Stimulated activated naive CD8-positive, alpha-beta T cell treated with anti-CD3 and anti-CD28 coated beads, Interleukin-15, amount 100 ng/mL, for 72 hours (primary cell): ENCODE measurements around the gene CEP170B.
A peak's percentile ranks its signal among the peaks of the same experiment; 100 is the strongest.

Experiments used
- ATAC-seq: fragments of 150-1000 bp; cut with Tn5 transposase; 2 replicates; pipeline ENCODE4 v1.10.0; 2021; ENCODE audit warnings: mild to moderate bottlenecking, moderate library complexity
- DNase-seq, 2 donors: peaks; one replicate each; pipeline ENCODE4 v3.0.0; 2021 to 2022
- H3K27ac Mint-ChIP-seq, 2 donors: one replicate each; pipeline ENCODE4 v1.8.0; 2022; ENCODE audit warnings: mild to moderate bottlenecking in 2 of 2, mixed read lengths in 2 of 2, moderate library complexity in 2 of 2
- H3K27me3 Mint-ChIP-seq: one replicate; pipeline ENCODE4 v1.8.0; 2022; ENCODE audit warnings: mixed read lengths
- H3K4me1 Mint-ChIP-seq: one replicate; pipeline ENCODE4 v1.8.0; 2022; ENCODE audit warnings: mild to moderate bottlenecking, mixed read lengths
- H3K4me3 Mint-ChIP-seq, 2 donors: one replicate each; pipeline ENCODE4 v1.8.0; 2022; ENCODE audit warnings: mild to moderate bottlenecking in 2 of 2, mixed read lengths in 2 of 2, moderate library complexity in 1 of 2
- H3K9me3 Mint-ChIP-seq, 2 donors: one replicate each; pipeline ENCODE4 v1.8.0; 2022; ENCODE audit warnings: mixed read lengths in 2 of 2

The CEP170B gene

DNA sequence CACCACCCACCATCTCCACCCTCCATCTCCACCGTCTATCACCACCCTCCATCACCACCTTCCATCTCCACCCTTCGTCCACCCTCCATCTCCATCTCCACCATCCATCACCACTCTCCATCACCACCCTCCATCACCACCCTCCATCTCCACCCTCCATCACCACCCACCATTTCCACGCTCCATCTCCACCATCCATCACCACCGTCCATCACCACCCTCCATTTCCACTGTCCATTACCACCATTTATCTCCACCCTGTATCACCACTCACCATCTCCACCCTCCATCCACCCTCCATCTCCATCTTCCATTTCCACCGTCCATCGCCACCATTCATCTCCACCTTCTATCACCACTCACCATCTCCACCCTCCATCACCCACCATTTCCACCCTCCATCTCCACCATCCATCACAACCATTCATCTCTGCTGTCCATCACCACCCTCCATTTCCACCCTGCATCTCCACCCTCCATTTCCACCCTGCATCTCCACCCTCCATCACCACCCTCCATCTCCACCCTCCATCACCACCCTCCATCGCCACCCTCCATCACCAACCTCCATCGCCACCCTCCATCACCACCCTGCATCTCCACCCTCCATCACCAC lies 6.1 kb upstream of the CEP170B start:
- no peak overlapping the region for H3K4me3 Mint-ChIP-seq
- H3K27ac Mint-ChIP-seq = no peak overlapping the region
- no peaks in the 10 kb centered on the region for H3K4me1 Mint-ChIP-seq
- peaks cover 13% of the 10 kb centered on the region for H3K27me3 Mint-ChIP-seq
- no peak for DNase-seq
- H3K9me3 Mint-ChIP-seq = no peaks in the 10 kb centered on the region
- no peak for ATAC-seq

DNA sequence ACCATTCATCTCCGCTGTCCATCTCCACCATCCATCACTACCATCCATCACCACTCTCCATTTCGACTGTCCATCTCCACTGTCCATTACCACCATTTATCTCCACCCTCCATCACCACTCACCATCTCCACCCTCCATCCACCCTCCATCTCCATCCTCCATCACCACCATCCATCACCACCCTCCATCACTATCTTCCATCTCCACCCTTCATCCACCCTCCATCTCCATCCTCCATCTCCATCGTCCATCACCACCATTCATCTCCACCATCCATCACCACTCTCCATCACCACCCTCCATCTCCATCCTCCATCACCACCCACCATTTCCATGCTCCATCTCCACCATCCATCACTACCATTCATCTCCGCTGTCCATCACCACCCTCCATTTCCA lies 5.2 kb upstream of the CEP170B start:
- Mint-ChIP-seq H3K27me3 (peaks cover 19% of the 10 kb centered on the region), H3K9me3 (no peaks in the 10 kb centered on the region), H3K4me1 (peaks cover 6% of the 10 kb centered on the region), H3K27ac (no peak overlapping the region), H3K4me3 (no peak overlapping the region)
- ATAC-seq = no peak
- DNase-seq = no peak

GRCh38 chr14:104860414-104860813 lies 4.7 kb upstream of the CEP170B start:
- ATAC-seq (no peak), DNase-seq (no peak)
- no peak overlapping the region for H3K27ac Mint-ChIP-seq
- H3K27me3 Mint-ChIP-seq = peaks cover 19% of the 10 kb centered on the region
- no peak overlapping the region for H3K4me3 Mint-ChIP-seq
- peaks cover 6% of the 10 kb centered on the region for H3K4me1 Mint-ChIP-seq
- H3K9me3 Mint-ChIP-seq = no peaks in the 10 kb centered on the region

GRCh38 chr14:104863131-104863862 lies 1.8 kb upstream of the CEP170B start:
- Mint-ChIP-seq H3K27ac (no peak overlapping the region), H3K4me3 (no peak overlapping the region), H3K27me3 (peaks cover 41% of the 10 kb centered on the region), H3K4me1 (peaks cover 18% of the 10 kb centered on the region), H3K9me3 (no peaks in the 10 kb centered on the region)
- DNase-seq (no peak), ATAC-seq (no peak)

DNA sequence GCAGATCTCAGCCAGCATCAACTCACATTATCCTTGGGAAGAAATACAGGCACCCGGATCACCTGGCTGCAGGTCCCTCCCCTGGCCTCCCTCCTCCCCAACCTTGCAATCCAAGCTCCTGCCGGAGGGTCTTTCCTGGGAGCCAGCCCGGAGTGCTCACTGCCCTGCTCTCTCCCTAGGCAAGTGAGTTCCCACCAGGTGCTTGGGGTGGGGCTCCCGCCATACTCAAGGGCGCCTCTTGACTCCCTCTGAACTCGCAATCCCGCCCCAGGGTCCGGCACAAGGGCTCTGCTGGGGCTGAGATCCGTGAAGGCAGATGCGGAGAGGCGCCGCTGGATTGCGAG lies 1.2 kb upstream of the CEP170B start:
- no peak for DNase-seq
- Mint-ChIP-seq H3K4me1 (peaks cover 18% of the 10 kb centered on the region), H3K9me3 (no peaks in the 10 kb centered on the region), H3K27me3 (peaks cover 41% of the 10 kb centered on the region), H3K4me3 (peak overlapping the region; percentile 48 to 62), H3K27ac (no peak overlapping the region)
- no peak for ATAC-seq

DNA sequence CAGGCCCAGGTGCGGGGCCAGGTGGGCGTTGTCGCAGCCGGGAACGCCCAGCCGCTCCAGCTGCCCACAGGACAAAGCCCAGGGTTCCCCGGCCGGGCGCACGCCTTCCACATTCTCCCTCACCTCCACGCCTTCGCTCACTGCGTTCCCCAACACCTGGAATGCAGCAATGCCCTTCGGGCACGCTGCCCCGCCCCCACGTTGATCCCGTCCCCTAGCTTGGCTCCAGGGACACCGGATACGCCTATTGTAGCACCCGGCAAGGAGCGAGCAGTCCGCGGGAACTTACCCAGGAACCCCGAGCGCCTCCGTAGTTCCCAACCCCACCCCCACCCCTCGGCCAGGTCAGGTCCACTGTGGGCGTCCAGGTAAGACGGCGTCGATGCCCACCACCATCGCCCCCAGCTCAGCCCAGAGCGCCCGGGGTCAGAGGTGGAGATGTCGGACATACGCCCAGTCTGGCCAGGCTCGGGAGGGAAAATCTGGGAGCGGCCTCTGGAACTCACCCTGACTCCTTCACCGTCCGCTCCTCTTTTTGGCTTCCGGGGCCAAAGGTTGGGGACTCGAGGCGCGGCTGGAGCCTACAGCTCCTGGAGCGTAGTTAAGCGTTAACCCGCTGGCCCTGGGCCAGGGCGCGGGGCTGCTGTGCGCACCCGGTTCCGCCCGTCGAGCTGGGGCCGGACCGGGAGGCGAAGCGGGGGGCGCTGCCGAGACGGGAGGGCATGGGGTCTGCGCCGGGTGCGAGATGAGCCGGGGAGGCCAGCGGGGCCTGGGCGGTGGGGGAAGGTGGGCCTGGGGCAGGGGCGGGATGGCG lies 594 bp upstream of the CEP170B start:
- ATAC-seq (peak; percentile 34), DNase-seq (no peak)
- Mint-ChIP-seq H3K9me3 (no peaks in the 10 kb centered on the region), H3K4me1 (peaks cover 18% of the 10 kb centered on the region), H3K27me3 (peaks cover 41% of the 10 kb centered on the region), H3K4me3 (peak overlapping the region; percentile 48 to 62), H3K27ac (no peak overlapping the region)

GRCh38 chr14:104865631-104866441 lies 768 bp downstream of the CEP170B start:
- H3K27me3 Mint-ChIP-seq = peaks cover 48% of the 10 kb centered on the region
- DNase-seq (peak in 1 of 2 donors; percentile 34), ATAC-seq (peak; percentile 62)
- peaks cover 18% of the 10 kb centered on the region for H3K4me1 Mint-ChIP-seq
- peak overlapping the region; percentile 77 to 78 for H3K4me3 Mint-ChIP-seq
- H3K9me3 Mint-ChIP-seq = no peaks in the 10 kb centered on the region
- peak overlapping the region; percentile 26 to 28 for H3K27ac Mint-ChIP-seq

DNA sequence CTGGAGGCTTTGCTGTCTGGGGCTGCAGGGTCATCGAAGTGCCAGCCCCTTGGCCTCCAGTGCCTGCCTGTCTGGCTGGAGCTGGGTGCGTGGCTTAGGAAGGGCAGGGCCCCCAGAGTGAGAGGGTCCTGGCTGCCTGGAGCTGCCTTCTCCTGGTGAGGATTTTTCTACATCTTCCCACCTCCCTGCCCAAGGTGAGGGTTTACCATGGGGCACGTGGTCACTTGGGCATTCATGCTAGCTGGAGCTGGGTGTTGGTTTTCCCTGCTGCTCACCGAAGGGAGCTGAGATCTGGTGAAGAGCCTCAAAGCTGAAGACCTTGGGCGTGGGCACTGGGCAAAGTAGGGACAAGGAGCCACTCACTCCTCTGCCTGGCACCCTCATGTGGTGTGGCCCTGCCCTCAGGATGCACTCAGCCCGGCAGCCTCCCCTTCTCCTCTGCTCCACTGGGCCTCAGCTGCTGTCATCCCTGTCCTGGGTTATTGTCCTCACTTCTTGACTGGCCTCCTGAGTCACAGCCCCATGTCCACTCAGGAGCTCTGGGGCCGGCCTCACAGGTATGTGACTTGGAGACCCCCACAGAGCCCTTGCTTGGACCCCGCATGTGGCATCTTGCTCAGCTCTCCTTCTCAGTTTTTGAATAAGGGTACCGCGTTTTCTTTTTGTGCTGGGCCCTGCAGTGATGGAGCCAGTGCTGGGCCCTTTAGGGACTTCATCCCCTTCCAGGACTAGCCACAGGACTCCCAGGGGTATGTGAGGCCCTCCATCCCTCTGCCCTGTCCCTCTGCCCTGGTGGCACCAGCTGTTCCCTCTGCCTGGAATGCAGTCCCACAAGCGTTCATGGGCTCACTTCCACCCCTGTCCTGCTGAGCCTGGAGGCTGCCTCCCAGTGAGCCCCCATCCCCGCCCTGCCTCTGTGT lies 1.6 kb downstream of the CEP170B start:
- DNase-seq (no peak), ATAC-seq (no peak)
- H3K4me3 Mint-ChIP-seq = peak overlapping the region; percentile 77 to 78
- H3K9me3 Mint-ChIP-seq = no peaks in the 10 kb centered on the region
- H3K4me1 Mint-ChIP-seq = peaks cover 18% of the 10 kb centered on the region
- no peak overlapping the region for H3K27ac Mint-ChIP-seq
- peaks cover 48% of the 10 kb centered on the region for H3K27me3 Mint-ChIP-seq

DNA sequence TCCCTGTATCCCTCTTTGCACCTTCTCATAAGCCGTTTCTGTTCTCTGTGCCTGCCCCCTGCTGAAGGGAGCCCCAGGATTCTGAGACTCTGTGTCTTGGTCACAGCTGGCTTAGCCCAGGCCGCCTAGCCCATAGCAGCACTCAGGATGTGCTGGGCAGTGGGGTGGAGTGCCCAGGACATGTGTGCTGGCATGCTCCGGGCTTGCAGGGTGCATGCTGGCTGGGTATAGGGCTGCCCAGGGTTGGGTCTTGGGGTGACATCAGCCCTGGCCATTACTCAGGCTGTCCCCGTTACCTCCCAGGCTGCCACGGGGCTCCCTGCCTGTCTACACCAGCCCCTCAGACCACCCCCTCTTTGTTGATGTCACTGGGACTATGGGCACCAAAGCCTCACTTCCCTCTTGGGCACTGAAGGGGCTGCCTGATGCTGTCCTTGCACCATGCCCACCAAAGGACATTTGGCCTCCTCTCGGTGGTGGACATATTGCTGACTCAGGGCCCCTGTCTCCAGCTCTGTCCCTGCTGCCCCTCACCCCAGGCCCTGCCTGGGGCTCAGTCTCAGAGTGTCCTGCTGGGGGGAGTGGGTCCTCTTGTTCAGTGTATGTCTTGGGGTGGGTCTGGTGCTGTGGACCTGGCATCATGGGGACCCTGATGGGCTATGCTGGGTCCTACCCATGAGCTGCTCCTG lies 2.4 kb downstream of the CEP170B start:
- Mint-ChIP-seq H3K4me3 (peak overlapping the region in 1 of 2 donors; percentile 10), H3K27ac (no peak overlapping the region), H3K4me1 (peaks cover 23% of the 10 kb centered on the region), H3K27me3 (peaks cover 52% of the 10 kb centered on the region), H3K9me3 (no peaks in the 10 kb centered on the region)
- ATAC-seq = no peak
- no peak for DNase-seq

- Mint-ChIP-seq H3K27ac (no peak overlapping the region), H3K4me3 (no peak overlapping the region), H3K27me3 (peaks cover 54% of the 10 kb centered on the region), H3K9me3 (no peaks in the 10 kb centered on the region), H3K4me1 (peaks cover 30% of the 10 kb centered on the region)
- no peak for ATAC-seq
- no peak for DNase-seq
Observed at GRCh38 chr14:104868060-104868740, 3.1 kb downstream of the CEP170B start.

DNA sequence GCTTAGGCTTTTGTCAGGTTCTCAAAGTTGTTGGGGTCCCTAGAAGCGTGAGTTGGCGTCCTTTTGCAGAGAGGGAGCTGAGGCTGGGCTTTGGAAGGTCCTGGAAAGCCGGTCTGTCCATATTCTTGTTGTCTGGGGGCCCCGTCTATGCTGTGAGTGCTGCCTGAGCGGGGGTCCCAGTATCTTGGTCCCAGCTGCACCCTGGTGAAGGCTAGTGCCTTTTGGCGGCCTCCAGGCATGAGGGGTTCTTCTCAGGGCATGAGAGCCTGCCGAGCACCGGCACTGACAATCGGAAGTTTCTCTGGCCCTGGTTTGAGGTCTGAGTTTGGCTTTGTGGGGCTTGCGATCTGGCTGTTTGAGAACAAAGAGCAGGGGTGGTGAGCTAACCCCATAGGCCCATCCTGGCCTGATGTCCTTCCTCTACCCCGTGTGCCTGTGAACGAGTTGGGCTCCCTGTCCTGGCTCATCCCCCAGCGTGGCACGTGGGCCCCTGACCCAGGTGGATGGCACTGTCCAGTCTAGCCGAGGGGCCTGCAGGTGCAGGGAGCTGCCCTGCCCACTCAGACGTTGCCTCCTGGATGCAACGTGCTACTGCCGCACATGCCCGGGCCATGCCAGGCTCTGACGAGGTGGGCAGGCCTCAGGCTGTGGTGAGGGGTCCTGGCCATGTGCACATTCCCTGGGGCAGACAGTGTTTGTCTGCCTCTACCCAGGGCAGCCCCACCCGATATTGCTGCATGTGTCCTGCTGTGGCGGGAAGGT lies 3.9 kb downstream of the CEP170B start:
- H3K4me3 Mint-ChIP-seq = no peak overlapping the region
- no peaks in the 10 kb centered on the region for H3K9me3 Mint-ChIP-seq
- H3K4me1 Mint-ChIP-seq = peaks cover 32% of the 10 kb centered on the region
- ATAC-seq = no peak
- H3K27ac Mint-ChIP-seq = no peak overlapping the region
- peaks cover 51% of the 10 kb centered on the region for H3K27me3 Mint-ChIP-seq
- no peak for DNase-seq

DNA sequence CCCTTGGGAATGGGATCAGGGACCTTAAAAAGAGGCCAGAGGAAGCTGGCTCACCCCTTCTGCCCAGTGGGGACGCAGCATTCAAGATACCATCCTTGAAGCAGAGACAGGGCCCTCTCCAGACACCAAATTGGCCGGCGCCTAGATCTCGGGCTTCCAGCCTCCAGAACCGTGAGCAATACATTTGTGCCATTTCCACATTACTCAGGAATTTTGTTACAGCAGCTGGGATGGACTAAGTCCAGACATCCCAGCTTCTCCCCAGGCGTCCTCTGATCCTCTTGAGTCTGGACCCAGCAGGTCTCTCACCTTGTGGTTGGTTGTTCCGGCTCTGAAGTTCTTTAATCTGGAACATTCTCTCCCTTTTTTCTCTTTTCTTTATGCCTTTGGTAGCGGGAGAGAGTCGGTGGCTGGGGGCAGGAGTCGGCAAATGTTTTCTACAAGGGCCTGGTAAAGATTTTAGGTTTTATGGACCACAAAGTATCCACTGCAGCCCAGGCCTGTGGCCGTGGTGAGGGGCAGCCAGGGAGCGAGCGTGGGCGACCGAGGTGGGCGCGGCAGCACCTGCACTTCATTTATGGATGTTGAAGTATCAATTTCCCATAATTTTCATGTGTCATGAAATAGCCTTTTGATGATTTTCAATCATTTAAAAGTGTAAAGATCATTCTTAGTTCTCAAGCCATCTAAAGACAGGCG lies 4.8 kb downstream of the CEP170B start:
- no peak overlapping the region for H3K27ac Mint-ChIP-seq
- no peak for ATAC-seq
- no peak for DNase-seq
- no peak overlapping the region for H3K4me3 Mint-ChIP-seq
- peaks cover 27% of the 10 kb centered on the region for H3K4me1 Mint-ChIP-seq
- peaks cover 45% of the 10 kb centered on the region for H3K27me3 Mint-ChIP-seq
- H3K9me3 Mint-ChIP-seq = no peaks in the 10 kb centered on the region
